ENCODE data around the gene CRYZL1. TPM values are rescaled to one million over a fixed set of nuclear protein-coding genes. Genes with fewer than 3 reads are reported as not detected.

Gene CRYZL1
- total RNA-seq, 1 donor from 2014 or later = 31.8 TPM

Other genes starting within 250 kb of the CRYZL1 start
- gene IFNGR2, start 238.3 kb downstream of the CRYZL1 start, total RNA-seq = 51.3 and 64.2 TPM in 2 replicates
- gene TMEM50B, start 161.8 kb downstream of the CRYZL1 start, total RNA-seq = 24.5 and 32.0 TPM in 2 replicates
- gene DNAJC28, start 150.0 kb downstream of the CRYZL1 start, total RNA-seq = 1.9 and 2.6 TPM in 2 replicates
- 89.0 and 106 TPM in 2 replicates for gene GART, start 99.6 kb downstream of the CRYZL1 start, total RNA-seq
- 180 and 275 TPM in 2 replicates for gene SON, start 98.7 kb downstream of the CRYZL1 start, total RNA-seq
- gene DONSON, start 53.1 kb downstream of the CRYZL1 start, total RNA-seq = 9.2 and 18.6 TPM in 2 replicates
- gene ITSN1, start 760 bp upstream of the CRYZL1 start, total RNA-seq = 57.3 and 94.0 TPM in 2 replicates

Measured in dermis blood vessel endothelial cell (primary cell).